K562 (cell line): ENCODE data around the gene DESI2. TPM values are rescaled to one million over a fixed set of nuclear protein-coding genes. Genes with fewer than 3 reads are reported as not detected.

Experiments used
- ARID2 ChIP-seq: fragments of 450-650 bp; IDR thresholded peaks from 2 replicates; pipeline ENCODE4 v1.6.1; 2017; ENCODE audit warnings: antibody characterized with exemption, mild to moderate bottlenecking
- ATF4 ChIP-seq: fragments of 450-650 bp; formaldehyde crosslinking; IDR thresholded peaks from 2 replicates; pipeline ENCODE4 v1.4.0; 2022; ENCODE audit warnings: mild to moderate bottlenecking, moderate library complexity
- CSDE1 ChIP-seq, 2 experiments: fragments of 450-650 bp; IDR thresholded peaks; 2 replicates each; pipeline ENCODE4 v1.6.1; 2016; ENCODE audit warnings: mild to moderate bottlenecking in 1 of 2
- FOSL1 ChIP-seq: fragments of 200-800 bp; sonication (Bioruptor generic); conservative IDR thresholded peaks from 2 replicates; pipeline ENCODE4 v1.6.1; 2016; ENCODE audit warnings: missing genetic modification characterization, missing compliant biosample characterization
- FOXA3 ChIP-seq, 2 experiments: fragments of 450-650 bp in 1 of 2; sonication (generic) in 1 of 2; formaldehyde crosslinking; IDR thresholded peaks in 1 of 2; conservative IDR thresholded peaks in 1 of 2; 2 replicates each; pipeline versions ENCODE4 v1.4.0 to v1.8.0; 2020 to 2022; ENCODE audit warnings: mild to moderate bottlenecking in 2 of 2, missing genetic modification reagents in 1 of 2
- GTF2F1 ChIP-seq: IDR thresholded peaks from 2 replicates; pipeline ENCODE4 v1.6.1; 2011; ENCODE audit warnings: low read depth, low read length, improper control_type of control experiment
- KAT2B ChIP-seq: IDR thresholded peaks from one replicate; pipeline ENCODE4 v1.6.1; 2012; ENCODE audit warnings: low read depth, mild to moderate bottlenecking, control low read depth, inconsistent platforms, low read length, moderate library complexity
- MXI1 ChIP-seq: IDR thresholded peaks from 2 replicates; pipeline ENCODE4 v1.6.1; 2011; ENCODE audit warnings: low read depth, mild to moderate bottlenecking, improper control_type of control experiment, low read length
- MYBL2 ChIP-seq, 2 experiments: fragments of 450-650 bp in 1 of 2; sonication (generic) in 1 of 2; formaldehyde crosslinking in 1 of 2; IDR thresholded peaks; 2 replicates each; pipeline versions ENCODE4 v1.6.1 to v1.8.1; 2017 to 2022; ENCODE audit warnings: borderline replicate concordance in 1 of 2, inconsistent platforms in 1 of 2, low read depth in 1 of 2, mild to moderate bottlenecking in 1 of 2, missing genetic modification reagents in 1 of 2, moderate library complexity in 1 of 2
- NFATC3 ChIP-seq: fragments of 450-650 bp; IDR thresholded peaks from 2 replicates; pipeline ENCODE4 v1.6.1; 2017; ENCODE audit warnings: mild to moderate bottlenecking
- NRF1 ChIP-seq, 2 experiments: fragments of 450-650 bp; IDR thresholded peaks in 1 of 2; conservative IDR thresholded peaks in 1 of 2; 2 replicates each; pipeline ENCODE4 v1.6.1; 2014; ENCODE audit warnings: mild to moderate bottlenecking in 2 of 2
- PURB ChIP-seq: sonication (generic); formaldehyde crosslinking; IDR thresholded peaks from 2 replicates; pipeline ENCODE4 v1.9.0; 2021; ENCODE audit warnings: low read depth, mild to moderate bottlenecking, missing genetic modification reagents
- SIRT6 ChIP-seq: IDR thresholded peaks from one replicate; pipeline ENCODE4 v1.6.1; 2012; ENCODE audit warnings: low read depth, mild to moderate bottlenecking, control low read depth, inconsistent platforms, low read length, moderate library complexity
- SIX5 ChIP-seq, 2 experiments: IDR thresholded peaks; 2 replicates each; pipeline ENCODE4 v1.6.1; 2011; ENCODE audit warnings: low read length in 2 of 2, borderline replicate concordance in 1 of 2, low read depth in 1 of 2, mild to moderate bottlenecking in 1 of 2, moderate library complexity in 1 of 2; ENCODE audit not compliant: insufficient read depth in 1 of 2
- YBX1 ChIP-seq: fragments of 450-650 bp; IDR thresholded peaks from 2 replicates; pipeline ENCODE4 v1.7.1; 2016; ENCODE audit warnings: mild to moderate bottlenecking
- ZBTB33 ChIP-seq: sonication (generic); formaldehyde crosslinking; IDR thresholded peaks from 2 replicates; pipeline ENCODE4 v1.8.1; 2023; ENCODE audit warnings: mild to moderate bottlenecking, missing genetic modification reagents
- ZNF217 ChIP-seq: sonication (generic); formaldehyde crosslinking; IDR thresholded peaks from 2 replicates; pipeline ENCODE4 v1.8.0; 2022; ENCODE audit warnings: mild to moderate bottlenecking, missing genetic modification reagents
- ZNF354B ChIP-seq: fragments of 250-450 bp; sonication (Bioruptor Pico); IDR thresholded peaks from 2 replicates; pipeline ENCODE4 v1.4.0; 2020
- ZNF507 ChIP-seq: conservative IDR thresholded peaks from 2 replicates; pipeline ENCODE4 v1.6.1; 2017; ENCODE audit warnings: missing genetic modification characterization, missing compliant biosample characterization
- ZNF57 ChIP-seq: fragments of 450-650 bp; formaldehyde crosslinking; IDR thresholded peaks from 2 replicates; pipeline ENCODE4 v1.4.0; 2020; ENCODE audit warnings: mild to moderate bottlenecking, moderate library complexity
- ZNF592 ChIP-seq: fragments of 450-650 bp; IDR thresholded peaks from 2 replicates; pipeline ENCODE4 v1.6.1; 2017; ENCODE audit warnings: antibody characterized with exemption, mild to moderate bottlenecking
- polyA plus RNA-seq, 8 experiments: library from polyadenylated mRNA; depleted of rRNA in 4 of 8; stranded (reverse) in 5 of 8; unstranded in 3 of 8; fragments of >200 nt; fragmentation: Nextera tagmentation in 2 of 8; fragmentation: Illumina TruSeq in 1 of 8; extraction: Ambion mirVana in 2 of 8; extraction: Trizol in 1 of 8; gene quantifications; 2 replicates each; pipeline versions ENCODE4 v1.2.1 to v1.2.3, GENCODE V29; 2011 to 2014; ENCODE audit warnings: inconsistent platforms in 1 of 8, missing spikeins in 1 of 8
- total RNA-seq, 7 experiments: library from RNA; depleted of rRNA in 6 of 7; stranded (reverse); fragments of >200 nt in 6 of 7; fragmentation: Illumina TruSeq in 2 of 7; extraction: Trizol in 2 of 7; gene quantifications; 2 replicates each; pipeline versions ENCODE4 v1.2.1 to v1.2.3, GENCODE V29; 2011 to 2021; ENCODE audit warnings: low replicate concordance in 1 of 7

The DESI2 gene
- total and polyA plus RNA-seq, 9 of the 15 experiments (the other 6 are each of a cell fraction or from before 2014, with no cell fraction given): 17.4 to 59.4 (median 38.4) TPM

DNA sequence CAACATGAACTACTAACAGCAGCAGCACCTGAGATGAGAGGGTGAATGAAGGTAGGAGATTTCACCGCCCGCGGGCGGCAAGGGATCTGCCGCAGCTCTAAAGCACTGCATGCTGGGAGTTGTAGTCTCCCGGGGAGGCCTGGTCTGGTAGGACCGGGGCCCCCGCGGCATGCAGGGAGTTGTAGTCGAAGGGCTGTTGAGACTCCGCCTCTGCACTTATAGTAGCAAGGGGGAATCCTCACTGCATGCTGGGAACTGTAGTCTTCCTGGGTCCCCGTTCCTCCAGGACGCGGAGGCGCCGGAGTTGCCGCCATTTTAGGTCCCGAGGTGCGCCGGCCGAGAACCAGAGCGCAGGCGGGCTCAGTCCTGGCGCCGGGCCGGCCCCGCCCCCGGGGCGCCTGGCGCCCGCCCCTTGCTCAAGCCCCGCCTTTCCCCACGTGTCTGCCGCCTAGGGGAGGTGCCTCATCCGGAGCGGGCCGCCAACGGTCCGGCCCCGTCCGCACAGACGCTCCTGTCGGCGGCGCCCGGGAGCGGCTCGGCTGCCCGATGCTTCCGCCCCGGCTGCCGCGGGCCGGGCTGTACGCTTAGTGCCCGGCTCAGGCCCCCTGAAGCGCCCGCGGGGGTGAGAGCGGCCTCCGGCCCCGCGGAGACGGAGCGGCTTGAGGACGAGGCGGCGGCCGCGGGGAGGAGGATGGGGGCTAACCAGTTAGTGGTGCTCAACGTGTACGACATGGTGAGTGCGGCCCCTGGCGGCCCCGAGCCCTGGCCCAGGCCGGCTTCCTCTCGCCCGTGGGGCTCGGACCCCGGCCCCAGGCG lies at the start of gene DESI2 (continued):
- TF ChIP-seq ZNF592 (0 out of 2 replicates have a peak, but pooled peaks have one; percentile 45), SIX5 (IDR thresholded peaks at IDR 0.05; ENCODE audit: borderline replicate concordance in 1 of 2, insufficient read depth in 1 of 2, low read depth in 1 of 2, low read length in 2 of 2) (peak; percentile 95), FOXA3 (CRISPR knock-in tag; conservative IDR thresholded peaks at IDR 0.05 in 1 of 2, IDR thresholded peaks at IDR 0.05 in 1 of 2) (no peak), ATF4 (0 out of 2 replicates have a peak, but pooled peaks have one; percentile 48), CSDE1 (IDR thresholded peaks at IDR 0.05) (no peak; a peak in 1 of 4 replicates), KAT2B (peak; percentile 78), ZNF354B (no peak), GTF2F1 (peak; percentile 65; the same call in 1 of the 2 replicates), MYBL2 (IDR thresholded peaks at IDR 0.05; ENCODE audit: low read depth) (no peak), MYBL2 (CRISPR knock-in tag; IDR thresholded peaks at IDR 0.05; ENCODE audit: borderline replicate concordance) (no peak), NRF1 (conservative IDR thresholded peaks at IDR 0.05 in 1 of 2, IDR thresholded peaks at IDR 0.05 in 1 of 2) (peak; percentile 93 to 94), ZNF217 (CRISPR knock-in tag) (no peak), MXI1 (no peak; the same call in 1 of the 2 replicates), PURB (CRISPR knock-in tag) (no peak), YBX1 (no peak), ARID2 (no peak; the same call in 1 of the 2 replicates), SIRT6 (no peak), ZNF57 (CRISPR knock-in tag) (no peak), NFATC3 (no peak), FOSL1 (tag) (peak; percentile 45; the same call in 1 of the 2 replicates), ZBTB33 (CRISPR knock-in tag) (no peak), ZNF507 (no peak)
